Measurements from ENCODE around the gene SOCS1.

DNA sequence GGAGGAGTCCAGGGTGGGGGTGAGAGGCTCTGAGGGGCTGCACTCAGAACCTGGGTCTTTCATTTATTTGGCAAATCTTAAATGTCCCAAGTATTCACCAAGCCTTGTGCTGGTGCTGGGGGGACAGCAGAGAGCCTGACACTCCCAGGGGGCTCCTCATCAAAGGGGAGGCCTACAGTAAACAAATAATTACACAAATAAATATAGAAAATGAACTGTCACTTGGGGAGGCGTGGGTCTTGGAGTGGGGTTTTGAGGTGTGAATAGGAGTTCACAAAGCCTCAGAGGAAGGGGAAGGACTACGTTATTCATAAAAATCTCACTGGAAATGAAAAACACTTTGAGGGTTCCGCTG is 40.3 kb upstream of the SOCS1 start:
- TF ChIP-seq RAD21 (conservative IDR thresholded peaks at IDR 0.05) (no peak), EZH2 (IDR thresholded peaks at IDR 0.05; ENCODE audit: borderline replicate concordance, insufficient read depth, low read length, poor library complexity, severe bottlenecking) (no peak), EP300 (conservative IDR thresholded peaks at IDR 0.05; ENCODE audit: poor library complexity, severe bottlenecking) (no peak), CTCF (IDR thresholded peaks at IDR 0.05; ENCODE audit: poor library complexity, severe bottlenecking) (no peak)
